Measurements from ENCODE around the gene LGI1.

The LGI1 gene

GRCh38 chr10:93788413-93789208 lies 30.9 kb downstream of the LGI1 start:
- Histone ChIP-seq H3K36me3 (ENCODE audit: control insufficient read depth, insufficient read depth, low read length) (no peaks in the 10 kb centered on the region), H3K9ac (ENCODE audit: low read length) (no peak overlapping the region), H3K4me1 (ENCODE audit: control insufficient read depth, insufficient read depth, low read length) (no peaks in the 10 kb centered on the region), H3K9me3 (ENCODE audit: control insufficient read depth, low read length) (no peaks in the 10 kb centered on the region), H3K4me3 (ENCODE audit: low read length) (no peak overlapping the region), H3K27me3 (ENCODE audit: control insufficient read depth, insufficient read depth, low read length) (peaks cover 3% of the 10 kb centered on the region)

- H3K27me3 ChIP-seq (ENCODE audit: control insufficient read depth, insufficient read depth, low read length), result peaks cover 3% of the 10 kb centered on the region
- no peaks in the 10 kb centered on the region for H3K4me1 ChIP-seq (ENCODE audit: control insufficient read depth, insufficient read depth, low read length)
- no peaks in the 10 kb centered on the region for H3K9me3 ChIP-seq (ENCODE audit: control insufficient read depth, low read length)
- no peaks in the 10 kb centered on the region for H3K36me3 ChIP-seq (ENCODE audit: control insufficient read depth, insufficient read depth, low read length)
- H3K4me3 ChIP-seq (ENCODE audit: low read length), result no peak overlapping the region
- H3K9ac ChIP-seq (ENCODE audit: low read length), result no peak overlapping the region
Measured at GRCh38 chr10:93790439-93790838, 32.7 kb downstream of the LGI1 start.

GRCh38 chr10:93796167-93796566 lies 38.4 kb downstream of the LGI1 start:
- H3K4me3 ChIP-seq (ENCODE audit: low read length), result no peak overlapping the region
- no peaks in the 10 kb centered on the region for H3K4me1 ChIP-seq (ENCODE audit: control insufficient read depth, insufficient read depth, low read length)
- no peaks in the 10 kb centered on the region for H3K9me3 ChIP-seq (ENCODE audit: control insufficient read depth, low read length)
- no peaks in the 10 kb centered on the region for H3K36me3 ChIP-seq (ENCODE audit: control insufficient read depth, insufficient read depth, low read length)
- H3K27me3 ChIP-seq (ENCODE audit: control insufficient read depth, insufficient read depth, low read length), result no peaks in the 10 kb centered on the region
- H3K9ac ChIP-seq (ENCODE audit: low read length), result no peak overlapping the region

GRCh38 chr10:93797825-93798224 lies 40.1 kb downstream of the LGI1 start:
- H3K9me3 ChIP-seq (ENCODE audit: control insufficient read depth, low read length), result no peaks in the 10 kb centered on the region
- H3K9ac ChIP-seq (ENCODE audit: low read length), result no peak overlapping the region
- no peaks in the 10 kb centered on the region for H3K4me1 ChIP-seq (ENCODE audit: control insufficient read depth, insufficient read depth, low read length)
- H3K4me3 ChIP-seq (ENCODE audit: low read length), result no peak overlapping the region
- H3K36me3 ChIP-seq (ENCODE audit: control insufficient read depth, insufficient read depth, low read length), result no peaks in the 10 kb centered on the region
- peaks cover 4% of the 10 kb centered on the region for H3K27me3 ChIP-seq (ENCODE audit: control insufficient read depth, insufficient read depth, low read length)

- Histone ChIP-seq H3K4me1 (ENCODE audit: control insufficient read depth, insufficient read depth, low read length) (no peaks in the 10 kb centered on the region), H3K9ac (ENCODE audit: low read length) (no peak overlapping the region), H3K4me3 (ENCODE audit: low read length) (no peak overlapping the region), H3K9me3 (ENCODE audit: control insufficient read depth, low read length) (no peaks in the 10 kb centered on the region), H3K27me3 (ENCODE audit: control insufficient read depth, insufficient read depth, low read length) (peaks cover 4% of the 10 kb centered on the region), H3K36me3 (ENCODE audit: control insufficient read depth, insufficient read depth, low read length) (no peaks in the 10 kb centered on the region)
Measured at GRCh38 chr10:93799155-93799708, 41.5 kb downstream of the LGI1 start.

GRCh38 chr10:93804200-93804599 lies 46.5 kb downstream of the LGI1 start:
- Histone ChIP-seq H3K9ac (ENCODE audit: low read length) (no peak overlapping the region), H3K4me3 (ENCODE audit: low read length) (no peak overlapping the region), H3K9me3 (ENCODE audit: control insufficient read depth, low read length) (no peaks in the 10 kb centered on the region), H3K36me3 (ENCODE audit: control insufficient read depth, insufficient read depth, low read length) (no peaks in the 10 kb centered on the region), H3K4me1 (ENCODE audit: control insufficient read depth, insufficient read depth, low read length) (peaks cover 4% of the 10 kb centered on the region), H3K27me3 (ENCODE audit: control insufficient read depth, insufficient read depth, low read length) (peaks cover 6% of the 10 kb centered on the region)

GRCh38 chr10:93806903-93807302 lies 49.2 kb downstream of the LGI1 start:
- no peaks in the 10 kb centered on the region for H3K36me3 ChIP-seq (ENCODE audit: control insufficient read depth, insufficient read depth, low read length)
- no peak overlapping the region for H3K9ac ChIP-seq (ENCODE audit: low read length)
- H3K4me1 ChIP-seq (ENCODE audit: control insufficient read depth, insufficient read depth, low read length), result peaks cover 4% of the 10 kb centered on the region
- H3K4me3 ChIP-seq (ENCODE audit: low read length), result no peak overlapping the region
- H3K27me3 ChIP-seq (ENCODE audit: control insufficient read depth, insufficient read depth, low read length), result peaks cover 5% of the 10 kb centered on the region
- no peaks in the 10 kb centered on the region for H3K9me3 ChIP-seq (ENCODE audit: control insufficient read depth, low read length)

- H3K4me3 ChIP-seq (ENCODE audit: low read length), result no peak overlapping the region
- H3K9ac ChIP-seq (ENCODE audit: low read length), result no peak overlapping the region
- peaks cover 4% of the 10 kb centered on the region for H3K4me1 ChIP-seq (ENCODE audit: control insufficient read depth, insufficient read depth, low read length)
- no peaks in the 10 kb centered on the region for H3K36me3 ChIP-seq (ENCODE audit: control insufficient read depth, insufficient read depth, low read length)
- peaks cover 2% of the 10 kb centered on the region for H3K27me3 ChIP-seq (ENCODE audit: control insufficient read depth, insufficient read depth, low read length)
- no peaks in the 10 kb centered on the region for H3K9me3 ChIP-seq (ENCODE audit: control insufficient read depth, low read length)
Measured at GRCh38 chr10:93807371-93807770, 49.6 kb downstream of the LGI1 start.

- Histone ChIP-seq H3K36me3 (ENCODE audit: control insufficient read depth, insufficient read depth, low read length) (no peaks in the 10 kb centered on the region), H3K4me3 (ENCODE audit: low read length) (no peak overlapping the region), H3K9ac (ENCODE audit: low read length) (no peak overlapping the region)
Measured at GRCh38 chr10:93812659-93813338, 55.1 kb downstream of the LGI1 start.

GRCh38 chr10:93813507-93814465 lies 56.0 kb downstream of the LGI1 start:
- no peaks in the 10 kb centered on the region for H3K27me3 ChIP-seq (ENCODE audit: control insufficient read depth, insufficient read depth, low read length)
- H3K9me3 ChIP-seq (ENCODE audit: control insufficient read depth, low read length), result no peaks in the 10 kb centered on the region
- no peak overlapping the region for H3K4me3 ChIP-seq (ENCODE audit: low read length)
- no peak overlapping the region for H3K9ac ChIP-seq (ENCODE audit: low read length)
- no peaks in the 10 kb centered on the region for H3K4me1 ChIP-seq (ENCODE audit: control insufficient read depth, insufficient read depth, low read length)
- H3K36me3 ChIP-seq (ENCODE audit: control insufficient read depth, insufficient read depth, low read length), result no peaks in the 10 kb centered on the region

More at GRCh38 chr10:93812659-93813338, 55.1 kb downstream of the LGI1 start:
- Histone ChIP-seq H3K4me1 (ENCODE audit: control insufficient read depth, insufficient read depth, low read length) (no peaks in the 10 kb centered on the region), H3K9me3 (ENCODE audit: control insufficient read depth, low read length) (no peaks in the 10 kb centered on the region), H3K27me3 (ENCODE audit: control insufficient read depth, insufficient read depth, low read length) (no peaks in the 10 kb centered on the region)

- H3K9ac ChIP-seq (ENCODE audit: low read length), result no peak overlapping the region
- H3K4me1 ChIP-seq (ENCODE audit: control insufficient read depth, insufficient read depth, low read length), result no peaks in the 10 kb centered on the region
- H3K4me3 ChIP-seq (ENCODE audit: low read length), result no peak overlapping the region
- no peaks in the 10 kb centered on the region for H3K36me3 ChIP-seq (ENCODE audit: control insufficient read depth, insufficient read depth, low read length)
- no peaks in the 10 kb centered on the region for H3K9me3 ChIP-seq (ENCODE audit: control insufficient read depth, low read length)
- no peaks in the 10 kb centered on the region for H3K27me3 ChIP-seq (ENCODE audit: control insufficient read depth, insufficient read depth, low read length)
Measured at GRCh38 chr10:93815304-93816096, 57.8 kb downstream of the LGI1 start.

Measured in mucosa of stomach (tissue), 1 donor.